ENCODE measurements around the gene POLR2E.

POLR2E gene

DNA sequence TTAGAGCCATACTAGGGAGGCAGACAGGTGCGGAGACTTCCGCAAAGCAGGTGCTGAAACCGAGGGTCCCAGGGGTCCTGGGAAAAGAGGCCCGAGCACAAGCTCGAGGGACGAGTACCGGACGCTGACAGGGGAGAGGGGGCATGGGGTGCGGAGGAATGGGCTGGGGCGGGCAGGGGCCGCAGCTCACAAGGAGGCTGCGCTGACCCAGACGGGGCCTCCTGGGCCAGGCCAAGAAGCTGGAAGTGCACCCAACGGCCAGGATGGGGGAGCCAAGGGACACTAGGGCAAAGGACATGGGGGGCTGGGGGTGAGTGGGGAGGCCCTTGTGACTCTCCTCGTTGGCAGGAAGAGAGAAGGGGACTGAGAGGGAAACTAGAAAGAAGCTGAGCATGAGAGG lies 1.8 kb downstream of the POLR2E start:
- DNase-seq = no peak

DNA sequence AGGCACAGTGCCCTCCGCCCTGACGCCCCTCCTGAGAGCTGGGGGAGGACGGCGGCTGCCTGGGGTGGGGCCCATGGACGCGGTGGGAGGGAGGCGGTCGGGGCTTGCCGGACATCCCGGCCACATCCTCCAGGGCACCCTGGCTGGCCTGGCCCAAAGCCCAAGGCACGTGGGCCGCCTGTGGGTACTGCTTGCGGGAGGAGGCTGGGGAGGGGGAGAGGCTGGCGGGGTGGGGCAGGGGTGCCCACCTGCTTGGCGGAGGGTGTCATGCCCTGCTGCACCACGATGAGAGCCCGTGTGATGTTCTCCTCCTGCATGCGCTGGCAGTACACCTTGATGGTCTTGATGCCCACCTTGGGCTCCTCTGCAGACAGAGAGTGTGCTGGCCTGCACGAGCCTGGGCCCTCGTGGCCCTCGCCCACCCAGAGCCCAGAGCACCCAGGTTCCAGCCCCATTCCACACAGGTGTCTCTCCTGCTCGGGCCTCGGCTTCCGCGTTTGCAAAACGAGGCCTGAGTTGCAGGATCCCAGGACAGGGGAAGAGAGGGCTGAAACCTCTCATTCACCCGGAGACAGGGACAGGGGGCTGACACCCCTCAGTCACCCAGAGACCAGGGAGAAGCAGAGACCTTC lies 3.5 kb downstream of the POLR2E start:
- no peak for DNase-seq

DNA sequence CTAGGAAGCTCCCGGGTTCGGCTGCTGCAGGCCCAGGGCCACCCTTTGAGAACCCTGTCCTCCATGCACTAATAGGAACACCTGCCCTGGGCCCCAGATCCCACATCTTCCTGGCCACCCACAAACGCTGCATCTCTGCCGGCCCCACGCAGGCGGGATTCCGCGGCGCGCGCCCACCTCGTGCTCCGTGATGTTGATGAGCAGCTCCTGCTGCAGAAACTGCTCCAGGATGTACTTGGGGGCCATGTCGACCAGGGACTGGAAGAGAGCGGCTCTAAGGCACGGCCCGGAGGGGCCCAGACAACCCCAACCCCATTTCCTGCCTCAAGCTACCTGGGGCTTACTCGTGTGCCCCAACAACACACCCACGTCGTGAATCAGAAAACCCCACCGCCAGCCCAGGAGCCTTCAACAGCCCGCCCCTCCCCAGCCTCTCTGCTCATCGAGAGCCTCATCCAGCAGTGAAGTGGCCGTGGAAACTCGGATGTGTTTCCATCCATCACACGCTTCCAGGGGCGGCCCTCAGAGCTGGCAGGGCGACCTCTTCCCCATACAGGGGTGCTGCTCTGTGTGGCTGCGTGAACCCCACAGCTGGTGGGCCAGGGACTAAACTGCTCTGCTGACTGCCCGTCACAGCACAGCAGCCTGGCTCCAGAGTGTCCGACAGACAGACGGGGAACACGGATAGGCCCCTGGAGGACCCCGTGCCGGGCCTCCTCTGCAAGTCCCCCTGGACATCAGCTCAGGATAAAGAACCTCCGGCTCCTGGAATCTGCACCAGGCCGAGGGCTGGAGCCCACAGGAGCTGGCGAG lies 4.2 kb downstream of the POLR2E start:
- no peak for DNase-seq

DNA sequence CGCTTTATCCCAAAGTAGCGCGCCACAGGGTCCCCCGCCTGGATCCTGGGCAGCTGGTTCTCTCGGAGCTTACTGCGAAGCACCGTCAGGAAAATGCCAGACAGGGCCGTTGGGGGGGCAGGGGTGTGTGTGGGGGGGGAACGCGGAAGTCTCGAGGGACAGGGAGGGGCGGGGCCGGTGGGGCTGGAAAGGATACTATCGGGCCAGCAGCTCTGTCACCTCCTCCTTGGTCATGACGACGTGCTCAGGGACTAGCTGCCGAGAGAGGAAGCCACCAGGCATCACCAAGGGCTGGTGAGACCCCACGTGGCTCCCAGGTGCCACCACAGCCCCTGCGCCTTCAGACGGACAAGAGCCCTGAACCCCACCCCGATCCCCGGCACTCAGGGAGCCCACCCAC lies 5.3 kb downstream of the POLR2E start:
- DNase-seq = no peak

DNA sequence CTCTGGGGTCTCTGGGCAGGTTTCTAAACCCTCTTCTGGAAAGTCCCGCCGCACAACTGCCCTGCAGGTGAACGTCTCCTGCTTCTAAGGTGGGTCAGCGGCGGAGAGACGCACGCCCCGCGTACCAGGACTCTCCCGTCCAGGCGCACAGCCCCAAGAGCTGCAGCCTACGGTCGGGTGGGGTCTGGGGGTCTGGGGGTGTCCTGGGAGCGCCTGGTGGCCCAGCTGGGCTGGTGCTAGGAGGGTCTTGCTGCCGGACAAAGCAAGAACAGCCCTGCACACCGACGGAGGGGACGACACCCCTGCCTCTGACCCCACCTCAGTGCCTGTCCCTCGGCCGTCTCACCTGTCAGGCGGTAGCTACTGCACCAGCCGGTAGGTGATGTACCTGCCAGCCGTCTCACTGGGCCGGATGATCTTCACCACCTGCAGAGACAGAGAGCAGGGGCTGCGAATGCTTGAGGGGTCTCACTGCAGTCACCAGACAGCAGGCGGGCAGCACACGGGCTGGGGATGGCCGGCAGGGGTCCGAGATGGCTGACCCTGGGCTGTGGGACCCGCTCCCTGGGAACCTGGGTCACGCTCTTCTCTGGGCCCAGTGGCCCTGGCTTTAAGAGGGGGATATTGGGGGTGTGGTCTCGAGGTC lies 5.9 kb downstream of the POLR2E start:
- no peak for DNase-seq

DNA sequence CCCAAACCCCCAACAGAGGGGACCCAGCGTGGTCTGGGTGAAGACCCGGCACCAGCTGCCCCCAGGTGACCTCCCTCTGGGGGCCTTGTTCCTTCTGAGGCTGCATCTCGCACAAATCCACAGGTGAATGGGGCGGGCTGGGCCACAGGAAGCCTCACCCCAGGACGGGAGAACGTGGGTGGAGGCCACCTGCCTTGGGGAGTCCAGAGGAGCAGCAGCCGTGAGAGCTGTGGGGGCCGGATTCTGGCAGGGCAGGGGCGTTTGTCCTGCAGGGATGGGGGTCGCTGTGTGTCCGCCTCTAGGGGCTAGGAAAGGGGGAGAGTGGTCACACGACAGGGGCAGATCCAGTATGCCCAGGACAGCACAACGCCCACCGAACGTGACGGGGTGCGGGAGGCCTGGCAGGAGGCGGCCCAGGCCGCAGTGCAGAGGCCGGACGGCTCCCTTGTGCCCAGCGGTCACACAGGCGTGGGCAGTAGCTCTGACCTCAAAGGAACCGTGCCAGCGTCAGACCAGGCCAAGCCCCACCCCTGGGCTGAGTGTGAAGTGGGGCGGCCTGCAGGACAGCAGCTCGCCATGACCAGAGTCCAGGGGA lies 6.7 kb downstream of the POLR2E start:
- DNase-seq = no peak

DNA sequence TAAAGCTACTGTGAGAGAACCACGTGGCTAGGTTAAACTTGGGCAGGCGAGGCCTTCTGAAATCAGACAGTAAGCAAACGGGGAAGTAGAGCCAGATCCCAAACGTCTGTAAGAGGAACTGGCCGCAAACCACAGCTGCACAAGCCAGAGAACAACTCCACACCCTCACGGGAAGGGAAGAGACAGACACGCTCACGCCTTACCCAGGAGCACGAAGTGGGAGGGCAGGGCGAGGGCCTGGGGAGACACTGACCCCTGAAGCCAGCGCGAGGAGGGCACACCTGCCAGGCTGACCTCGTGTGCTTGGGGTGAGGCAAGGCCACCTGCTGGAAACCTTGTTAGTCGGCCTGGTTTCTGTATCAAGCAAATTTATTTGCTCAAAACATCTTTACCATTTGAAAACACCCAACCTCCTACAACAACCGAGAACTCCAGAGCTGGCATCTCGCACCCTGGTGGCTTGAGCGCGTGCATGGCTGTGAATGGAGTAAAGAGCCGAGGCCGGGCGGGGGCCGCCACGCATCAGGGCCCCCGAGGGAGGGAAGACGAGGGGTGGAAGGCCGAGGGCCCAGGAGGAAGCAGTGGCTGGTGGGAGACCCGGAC lies 7.3 kb downstream of the POLR2E start:
- DNase-seq = no peak

DNA sequence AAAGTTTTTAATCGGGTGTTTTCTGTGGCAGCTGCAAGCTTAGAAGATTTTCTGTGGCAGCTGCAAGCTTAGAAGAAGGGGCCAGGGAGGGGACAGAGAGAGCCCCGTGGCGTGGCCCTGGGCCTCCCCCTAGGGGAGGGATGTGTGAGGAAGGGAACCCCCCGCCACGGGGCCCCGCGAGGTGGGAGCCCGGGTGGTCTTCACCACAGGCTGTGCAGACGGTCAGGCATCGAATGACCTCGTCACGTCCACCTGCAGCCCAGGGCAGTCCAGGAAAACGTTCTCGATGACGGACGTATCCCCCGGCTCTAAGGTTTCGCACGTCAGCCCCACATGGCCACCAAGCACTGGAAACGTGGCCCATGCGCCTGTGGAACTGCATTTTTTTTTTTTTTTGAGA lies 8.6 kb downstream of the POLR2E start:
- no peak for DNase-seq

DNA sequence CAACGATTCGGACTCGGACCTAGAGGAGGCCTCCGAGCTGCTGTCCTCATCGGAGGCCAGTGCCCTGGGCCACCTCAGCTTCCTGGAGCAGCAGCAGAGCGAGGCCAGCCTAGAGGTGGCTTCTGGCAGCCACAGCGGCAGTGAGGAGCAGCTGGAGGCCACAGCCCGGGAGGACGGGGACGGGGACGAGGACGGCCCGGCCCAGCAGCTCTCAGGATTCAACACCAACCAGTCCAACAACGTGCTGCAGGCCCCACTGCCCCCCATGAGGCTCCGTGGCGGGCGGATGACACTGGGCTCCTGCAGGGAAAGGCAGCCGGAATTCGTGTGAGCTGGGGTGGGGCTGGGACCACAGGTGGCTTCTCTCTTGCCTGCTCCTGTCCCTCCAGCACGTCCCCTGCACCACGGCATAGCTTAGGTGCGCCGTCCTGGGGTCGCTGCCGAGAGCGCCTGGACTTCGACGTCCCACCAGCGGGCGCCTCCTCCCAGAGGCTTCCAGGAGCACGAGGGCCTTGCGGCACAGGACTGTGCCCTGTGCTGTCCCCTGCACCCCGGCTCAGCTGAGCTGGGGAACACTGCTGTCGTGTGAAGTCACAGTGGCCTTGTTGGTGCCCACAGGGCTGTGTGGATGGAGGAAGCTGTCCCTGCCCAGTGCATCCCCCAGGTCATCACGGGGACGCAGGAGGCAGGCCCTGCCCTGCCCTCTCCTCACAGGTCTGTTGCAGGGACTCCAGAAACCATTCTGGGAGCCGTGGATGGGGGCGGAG lies 9.3 kb downstream of the POLR2E start:
- DNase-seq = no peak

DNA sequence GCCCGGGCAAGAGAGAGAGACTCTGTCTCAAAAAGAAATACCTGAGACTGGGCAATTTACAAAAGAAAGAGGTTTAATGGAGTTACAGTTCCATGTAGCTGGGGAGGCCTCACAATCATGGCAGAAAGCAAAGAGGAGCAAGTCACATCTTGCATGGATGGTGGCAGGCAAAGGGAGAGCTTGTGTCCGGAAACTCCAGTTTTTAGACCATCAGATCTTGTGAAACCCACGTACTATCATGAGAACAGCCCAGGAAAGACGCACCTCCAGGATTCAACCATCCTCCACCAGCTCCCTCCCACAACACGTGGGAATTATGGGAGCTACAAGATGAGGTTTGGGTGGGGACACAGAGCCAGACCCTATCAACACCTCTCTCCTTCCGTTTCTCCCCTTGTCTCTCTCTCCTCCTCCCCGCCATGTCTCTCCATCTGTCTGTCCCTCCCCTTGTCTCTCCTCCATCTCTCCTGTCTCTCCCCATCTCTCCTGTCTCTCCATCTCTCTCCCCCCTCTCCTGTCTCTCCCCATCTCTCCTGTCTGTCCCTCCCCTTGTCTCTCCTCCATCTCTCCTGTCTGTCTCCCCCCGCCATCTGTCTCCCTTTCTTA lies 10.0 kb downstream of the POLR2E start:
- no peak for DNase-seq

DNA sequence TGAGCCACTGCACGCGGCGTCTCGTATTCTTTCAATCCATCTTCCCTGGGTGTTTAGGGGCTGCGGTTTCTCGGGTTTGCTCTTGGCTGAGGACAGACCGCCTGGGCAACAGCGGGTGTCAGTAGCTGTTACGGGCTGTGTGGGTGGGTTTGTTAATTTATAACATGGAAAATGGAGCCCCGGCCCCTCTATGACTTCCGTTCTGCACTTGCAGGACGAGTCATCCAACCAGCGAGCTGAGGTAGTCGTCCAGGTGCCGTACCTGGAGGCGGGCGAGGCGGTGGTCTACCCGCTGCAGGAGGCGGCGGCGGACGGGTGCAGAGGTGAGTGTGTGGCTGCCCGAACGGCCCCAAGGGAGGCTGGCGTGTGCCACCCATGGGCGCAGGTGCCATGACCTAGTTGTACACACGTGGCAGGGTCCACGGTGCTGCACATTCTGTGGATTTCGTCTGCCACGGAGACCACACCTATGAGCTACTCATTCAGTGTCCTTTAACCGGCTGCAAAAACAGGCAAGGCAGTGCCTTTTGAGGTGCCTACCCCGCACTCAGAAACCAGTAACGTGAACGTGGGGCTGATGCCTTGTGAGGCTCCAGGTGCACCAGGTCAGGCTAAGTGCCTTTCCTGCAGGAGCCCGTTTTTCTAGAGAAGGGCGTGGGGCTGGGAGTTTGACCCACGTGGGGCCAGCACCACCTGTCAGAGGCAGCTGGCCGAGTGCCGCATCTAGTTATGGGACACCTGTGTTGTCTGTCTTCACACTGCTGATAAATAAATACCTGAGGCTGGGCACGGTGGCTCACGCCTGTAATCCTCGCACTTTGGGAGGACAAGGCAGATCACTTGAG lies 10.9 kb downstream of the POLR2E start:
- peak; percentile 32 for DNase-seq

DNA sequence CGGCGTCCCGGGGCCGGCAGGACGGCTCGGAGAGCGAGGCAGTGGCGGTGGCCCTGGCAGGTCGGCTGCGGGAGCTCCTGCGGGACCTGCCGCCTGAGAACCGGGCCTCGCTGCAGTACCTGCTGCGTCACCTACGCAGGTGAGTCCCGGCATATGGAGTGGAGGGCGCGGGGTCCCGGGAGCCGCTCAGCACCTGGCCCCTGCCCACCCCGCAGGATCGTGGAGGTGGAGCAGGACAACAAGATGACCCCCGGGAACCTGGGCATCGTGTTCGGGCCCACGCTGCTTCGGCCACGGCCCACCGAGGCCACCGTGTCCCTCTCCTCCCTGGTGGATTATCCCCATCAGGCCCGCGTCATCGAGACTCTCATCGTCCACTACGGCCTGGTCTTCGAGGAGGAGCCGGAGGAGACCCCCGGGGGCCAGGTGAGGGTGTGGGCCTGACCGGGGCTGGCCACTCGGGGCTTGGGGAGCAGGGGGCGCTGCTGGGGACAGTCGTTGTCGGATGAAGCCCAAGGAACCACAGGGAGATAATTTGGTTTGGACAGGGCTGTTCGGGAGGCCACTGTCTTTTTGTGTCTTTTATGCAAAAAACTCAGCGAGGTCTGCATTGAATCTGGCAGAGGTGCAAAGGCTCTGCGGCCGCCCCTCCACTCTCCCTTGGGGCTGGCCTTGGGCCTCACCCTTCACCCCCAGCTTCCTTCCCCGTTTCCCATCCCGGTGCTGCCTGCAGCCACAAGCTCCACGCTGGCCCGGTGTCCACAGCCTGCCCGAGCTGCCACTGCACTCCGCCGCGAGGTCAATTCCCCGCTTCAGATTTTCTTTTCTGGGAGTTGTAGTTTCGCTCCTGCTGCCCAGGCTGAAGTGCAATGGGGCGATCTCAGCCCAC lies 12.0 kb downstream of the POLR2E start:
- no peak for DNase-seq

DNA sequence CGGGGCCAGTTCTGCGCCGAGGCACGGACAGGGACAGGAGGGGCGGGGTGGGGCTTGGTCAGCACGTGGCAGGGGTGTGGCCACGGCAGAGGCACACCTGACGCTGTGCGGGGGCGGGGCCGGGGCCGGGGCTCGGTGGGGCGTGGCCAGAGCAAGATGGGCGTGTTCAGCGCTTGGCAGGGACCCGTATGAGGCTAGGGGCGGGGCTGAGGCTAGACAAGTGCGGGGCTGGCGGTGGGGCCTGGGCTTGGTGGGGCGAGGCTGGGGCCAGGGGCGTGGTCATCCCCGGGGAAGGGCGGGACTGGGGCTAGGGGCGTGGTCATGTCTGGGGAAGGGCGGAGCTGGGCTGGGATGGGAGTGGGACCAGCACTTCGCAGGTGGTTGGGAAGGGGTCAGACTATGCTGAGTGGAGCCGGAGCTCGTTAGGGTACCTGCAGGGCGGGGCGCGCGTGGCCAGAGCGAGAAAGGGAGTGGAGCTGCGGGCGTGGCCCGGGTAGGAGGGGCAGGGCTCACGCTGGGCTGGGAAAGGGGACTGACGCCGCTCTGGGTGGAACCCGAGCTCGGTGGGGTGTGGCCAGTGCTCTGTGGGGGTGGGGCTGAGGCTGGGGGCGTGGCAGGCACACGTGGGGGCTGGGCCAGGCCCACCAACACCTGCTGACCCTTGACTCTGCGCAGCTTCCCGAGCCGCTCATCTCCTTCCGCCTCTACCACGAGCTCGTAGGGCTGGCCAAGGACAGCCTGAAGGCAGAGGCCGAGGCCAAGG lies 12.8 kb downstream of the POLR2E start:
- peak; percentile 74 for DNase-seq

DNA sequence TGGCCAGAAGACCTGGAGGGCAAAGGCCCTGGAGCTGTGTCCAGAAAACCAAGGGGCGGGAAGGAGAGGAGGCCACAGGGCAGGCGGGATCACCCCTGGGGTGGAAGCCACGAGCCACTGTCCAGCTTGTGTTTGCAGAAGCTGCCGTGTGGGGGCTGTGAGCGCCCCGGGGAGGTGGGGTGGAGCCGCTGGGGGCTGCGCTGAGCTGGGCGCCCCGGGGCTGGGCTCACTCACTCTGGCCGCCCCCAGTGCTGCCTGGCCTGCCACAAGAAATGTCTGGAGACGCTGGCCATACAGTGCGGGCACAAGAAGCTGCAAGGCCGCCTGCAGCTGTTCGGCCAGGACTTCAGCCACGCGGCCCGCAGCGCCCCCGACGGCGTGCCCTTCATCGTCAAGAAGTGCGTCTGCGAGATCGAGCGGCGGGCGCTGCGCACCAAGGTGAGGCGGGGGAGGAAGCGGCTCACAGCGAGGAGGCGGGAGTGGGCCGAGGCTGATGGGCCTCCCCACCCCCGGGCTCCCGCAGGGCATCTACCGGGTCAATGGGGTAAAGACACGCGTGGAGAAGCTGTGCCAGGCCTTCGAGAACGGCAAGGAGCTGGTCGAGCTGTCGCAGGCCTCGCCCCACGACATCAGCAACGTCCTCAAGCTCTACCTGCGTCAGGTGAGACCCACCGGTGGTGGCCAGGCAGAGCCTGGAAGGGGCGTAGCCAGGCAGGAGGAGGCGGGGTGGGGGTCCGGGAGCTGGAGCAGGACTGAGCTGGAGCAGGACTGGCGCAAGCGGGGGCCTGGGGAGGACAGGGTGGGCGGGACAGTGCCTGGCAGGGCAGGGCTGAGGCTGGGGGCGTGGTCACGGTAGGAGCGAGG lies 13.6 kb downstream of the POLR2E start:
- DNase-seq = no peak

DNA sequence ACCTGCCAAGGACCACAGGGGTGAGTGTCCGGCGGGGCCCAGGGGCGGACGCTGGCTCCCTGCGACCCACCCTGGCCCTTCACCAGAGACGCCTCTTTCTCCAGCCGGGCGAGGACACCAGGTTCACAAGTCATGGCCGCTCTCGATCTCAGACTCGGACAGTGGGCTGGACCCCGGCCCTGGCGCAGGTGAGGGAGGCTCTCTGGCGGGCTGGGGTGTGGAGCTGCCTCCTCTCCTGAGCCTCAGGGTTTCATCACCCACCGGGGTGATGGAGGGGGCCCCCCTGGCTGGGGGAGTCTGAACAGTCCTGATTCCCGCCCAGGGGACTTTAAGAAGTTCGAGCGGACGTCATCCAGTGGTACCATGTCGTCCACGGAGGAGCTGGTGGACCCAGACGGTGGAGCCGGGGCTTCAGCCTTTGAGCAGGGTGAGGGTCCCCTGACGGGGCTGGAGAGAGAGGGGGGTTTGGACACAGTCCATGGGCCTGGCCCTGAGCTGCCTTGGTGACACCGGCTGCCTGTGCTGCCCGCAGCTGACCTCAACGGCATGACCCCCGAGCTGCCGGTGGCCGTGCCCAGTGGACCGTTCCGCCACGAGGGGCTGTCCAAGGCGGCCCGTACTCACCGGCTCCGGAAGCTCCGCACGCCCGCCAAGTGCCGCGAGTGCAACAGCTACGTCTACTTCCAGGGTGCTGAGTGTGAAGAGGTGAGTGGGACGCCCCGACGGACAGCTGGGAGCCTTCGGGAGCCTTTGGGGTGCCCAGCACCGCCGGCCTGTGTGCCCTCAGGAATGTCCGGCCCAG lies 14.6 kb downstream of the POLR2E start:
- DNase-seq = no peak

DNA sequence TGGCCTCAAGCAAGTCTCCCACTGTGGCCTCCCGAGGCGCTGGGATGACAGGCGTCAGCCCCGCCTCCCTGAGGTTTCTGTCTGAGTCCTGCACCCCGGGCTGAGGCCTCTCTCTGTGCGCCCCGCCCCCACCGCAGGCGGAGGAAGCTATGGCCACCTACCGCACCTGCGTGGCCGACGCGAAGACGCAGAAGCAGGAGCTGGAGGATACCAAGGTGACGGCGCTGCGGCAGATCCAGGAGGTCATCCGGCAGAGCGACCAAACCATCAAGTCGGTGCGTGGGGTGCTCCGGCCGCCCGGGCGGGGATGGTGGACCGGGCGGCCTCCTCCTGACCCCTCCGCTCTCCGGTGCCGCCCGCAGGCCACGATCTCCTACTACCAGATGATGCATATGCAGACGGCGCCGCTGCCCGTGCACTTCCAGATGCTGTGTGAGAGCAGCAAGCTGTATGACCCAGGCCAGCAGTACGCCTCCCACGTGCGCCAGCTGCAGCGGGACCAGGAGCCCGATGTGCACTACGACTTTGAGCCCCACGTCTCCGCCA lies 15.5 kb downstream of the POLR2E start:
- DNase-seq = peak; percentile 78

DNA sequence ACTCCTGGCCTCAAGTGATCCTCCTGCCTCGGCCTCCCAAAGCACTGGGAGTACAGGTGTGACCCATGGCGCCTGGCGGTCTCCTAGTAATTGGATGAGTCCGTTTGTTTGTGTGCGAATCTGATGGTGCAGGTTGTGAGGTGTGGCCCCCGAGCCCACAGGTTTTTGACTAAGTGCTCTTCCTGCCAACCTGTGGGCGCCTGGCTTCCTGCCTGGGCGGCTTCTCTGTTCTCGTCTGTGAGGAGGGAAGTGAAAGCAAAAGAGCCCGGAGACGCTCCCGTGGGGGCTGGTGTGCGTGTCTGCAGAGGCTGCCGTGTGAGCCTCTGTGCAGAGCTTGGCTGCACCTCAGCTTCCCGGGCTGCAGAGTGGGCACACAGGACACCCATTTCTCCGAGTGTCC lies 18.2 kb downstream of the POLR2E start:
- DNase-seq = peak; percentile 91
